ENCODE results near the gene LCP1.

Gene LCP1

GRCh38 chr13:46176756-46177155, 5.2 kb downstream of the LCP1 start:
- Histone ChIP-seq H3K36me3 (ENCODE audit: control insufficient read depth in 2 of 2, insufficient read depth in 1 of 2, low read length in 2 of 2) (no peaks in the 10 kb centered on the region), H3K9me3 (ENCODE audit: control insufficient read depth, insufficient read depth, low read depth, low read length) (no peaks in the 10 kb centered on the region), H3K4me3 (ENCODE audit: low read depth, low read length) (no peak overlapping the region), H3K4me1 (ENCODE audit: control insufficient read depth, insufficient read depth, low read length) (no peaks in the 10 kb centered on the region; the same call in 1 of the 2 replicates), H3K27ac (ENCODE audit: extremely low read depth, low read depth, low read length) (no peak overlapping the region)
- ChIA-PET CTCF (interaction anchor here (1.0 kb wide), 1 partner anchor 16 kb away, joined by 4 read pairs; no protein-coding TSS in a partner anchor), POLR2A (no interaction called here)
- TF ChIP-seq IKZF3 (tag by site-specific recombination; IDR thresholded peaks at IDR 0.05) (no peak), ZSCAN4 (tag by site-specific recombination; IDR thresholded peaks at IDR 0.05) (peak; percentile 58), ZNF677 (tag by site-specific recombination; IDR thresholded peaks at IDR 0.05) (no peak), PRDM4 (tag by site-specific recombination; IDR thresholded peaks at IDR 0.05) (no peak), ZNF202 (tag by site-specific recombination; IDR thresholded peaks at IDR 0.05; ENCODE audit: borderline replicate concordance) (0 out of 2 replicates have a peak, but pooled peaks have one; percentile 8), TSHZ1 (tag by site-specific recombination; IDR thresholded peaks at IDR 0.05; ENCODE audit: borderline replicate concordance) (no peak), GLI4 (tag by site-specific recombination; IDR thresholded peaks at IDR 0.05) (no peak), YY2 (tag by site-specific recombination; IDR thresholded peaks at IDR 0.05) (no peak)
- TF ChIP-seq, protein P1, sequence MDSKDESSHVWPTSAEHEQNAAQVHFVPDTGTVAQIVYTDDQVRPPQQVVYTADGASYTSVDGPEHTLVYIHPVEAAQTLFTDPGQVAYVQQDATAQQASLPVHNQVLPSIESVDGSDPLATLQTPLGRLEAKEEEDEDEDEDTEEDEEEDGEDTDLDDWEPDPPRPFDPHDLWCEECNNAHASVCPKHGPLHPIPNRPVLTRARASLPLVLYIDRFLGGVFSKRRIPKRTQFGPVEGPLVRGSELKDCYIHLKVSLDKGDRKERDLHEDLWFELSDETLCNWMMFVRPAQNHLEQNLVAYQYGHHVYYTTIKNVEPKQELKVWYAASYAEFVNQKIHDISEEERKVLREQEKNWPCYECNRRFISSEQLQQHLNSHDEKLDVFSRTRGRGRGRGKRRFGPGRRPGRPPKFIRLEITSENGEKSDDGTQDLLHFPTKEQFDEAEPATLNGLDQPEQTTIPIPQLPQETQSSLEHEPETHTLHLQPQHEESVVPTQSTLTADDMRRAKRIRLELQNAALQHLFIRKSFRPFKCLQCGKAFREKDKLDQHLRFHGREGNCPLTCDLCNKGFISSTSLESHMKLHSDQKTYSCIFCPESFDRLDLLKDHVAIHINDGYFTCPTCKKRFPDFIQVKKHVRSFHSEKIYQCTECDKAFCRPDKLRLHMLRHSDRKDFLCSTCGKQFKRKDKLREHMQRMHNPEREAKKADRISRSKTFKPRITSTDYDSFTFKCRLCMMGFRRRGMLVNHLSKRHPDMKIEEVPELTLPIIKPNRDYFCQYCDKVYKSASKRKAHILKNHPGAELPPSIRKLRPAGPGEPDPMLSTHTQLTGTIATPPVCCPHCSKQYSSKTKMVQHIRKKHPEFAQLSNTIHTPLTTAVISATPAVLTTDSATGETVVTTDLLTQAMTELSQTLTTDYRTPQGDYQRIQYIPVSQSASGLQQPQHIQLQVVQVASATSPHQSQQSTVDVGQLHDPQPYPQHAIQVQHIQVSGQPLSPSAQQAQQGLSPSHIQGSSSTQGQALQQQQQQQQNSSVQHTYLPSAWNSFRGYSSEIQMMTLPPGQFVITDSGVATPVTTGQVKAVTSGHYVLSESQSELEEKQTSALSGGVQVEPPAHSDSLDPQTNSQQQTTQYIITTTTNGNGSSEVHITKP (tag by site-specific recombination; IDR thresholded peaks at IDR 0.05), result no peak

GRCh38 chr13:46173656-46174055, 8.3 kb downstream of the LCP1 start:
- Histone ChIP-seq H3K4me3 (ENCODE audit: low read depth, low read length) (no peak overlapping the region), H3K36me3 (ENCODE audit: control insufficient read depth in 2 of 2, insufficient read depth in 1 of 2, low read length in 2 of 2) (no peaks in the 10 kb centered on the region), H3K4me1 (ENCODE audit: control insufficient read depth, insufficient read depth, low read length) (peaks cover 2% of the 10 kb centered on the region; the same call in 1 of the 2 replicates), H3K9me3 (ENCODE audit: control insufficient read depth, insufficient read depth, low read depth, low read length) (no peaks in the 10 kb centered on the region), H3K27ac (ENCODE audit: extremely low read depth, low read depth, low read length) (no peak overlapping the region)
- POLR2A ChIA-PET, result no interaction called here
- TF ChIP-seq ZNF621 (tag by site-specific recombination; IDR thresholded peaks at IDR 0.05) (no peak), ZNF639 (tag by site-specific recombination; IDR thresholded peaks at IDR 0.05) (no peak)
- TF ChIP-seq, protein P2, sequence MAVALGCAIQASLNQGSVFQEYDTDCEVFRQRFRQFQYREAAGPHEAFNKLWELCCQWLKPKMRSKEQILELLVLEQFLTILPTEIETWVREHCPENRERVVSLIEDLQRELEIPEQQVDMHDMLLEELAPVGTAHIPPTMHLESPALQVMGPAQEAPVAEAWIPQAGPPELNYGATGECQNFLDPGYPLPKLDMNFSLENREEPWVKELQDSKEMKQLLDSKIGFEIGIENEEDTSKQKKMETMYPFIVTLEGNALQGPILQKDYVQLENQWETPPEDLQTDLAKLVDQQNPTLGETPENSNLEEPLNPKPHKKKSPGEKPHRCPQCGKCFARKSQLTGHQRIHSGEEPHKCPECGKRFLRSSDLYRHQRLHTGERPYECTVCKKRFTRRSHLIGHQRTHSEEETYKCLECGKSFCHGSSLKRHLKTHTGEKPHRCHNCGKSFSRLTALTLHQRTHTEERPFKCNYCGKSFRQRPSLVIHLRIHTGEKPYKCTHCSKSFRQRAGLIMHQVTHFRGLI (tag by site-specific recombination; IDR thresholded peaks at IDR 0.05), result peak; percentile 58; the same call in 1 of the 2 replicates
- CTCF ChIA-PET, result interaction anchor here (0.9 kb wide), 1 partner anchor 13 kb away, joined by 4 read pairs; no protein-coding TSS in a partner anchor
